H9 (cell line): ENCODE data around the gene CSF2. TPM values are rescaled to one million over a fixed set of nuclear protein-coding genes. Genes with fewer than 3 reads are reported as not detected.

ENCODE experiments used
- DNase-seq: peaks from one replicate; pipeline ENCODE4 v3.0.0-alpha.2; 2017
- H2AFZ ChIP-seq: one replicate; pipeline ENCODE4 v1.6.1; 2013; ENCODE audit warnings: mild to moderate bottlenecking, low read length, control low read depth, moderate library complexity
- H2AK5ac ChIP-seq: 2 replicates; pipeline ENCODE4 v1.6.1; 2013; ENCODE audit warnings: low read length, control low read depth, mixed read lengths; ENCODE audit not compliant: insufficient read length
- H2BK120ac ChIP-seq: one replicate; pipeline ENCODE4 v1.6.1; 2013; ENCODE audit warnings: low read depth, mild to moderate bottlenecking, low read length, control low read depth, inconsistent platforms; ENCODE audit not compliant: poor library complexity, severe bottlenecking
- H2BK12ac ChIP-seq: 2 replicates; pipeline ENCODE4 v1.6.1; 2013; ENCODE audit warnings: low read length, control low read depth, mixed read lengths, low read depth; ENCODE audit not compliant: insufficient read length
- H2BK15ac ChIP-seq: 2 replicates; pipeline ENCODE4 v1.6.1; 2013; ENCODE audit warnings: low read depth, low read length, control low read depth
- H2BK20ac ChIP-seq: one replicate; pipeline ENCODE4 v1.6.1; 2013; ENCODE audit warnings: low read depth, mild to moderate bottlenecking, low read length, control low read depth, inconsistent platforms; ENCODE audit not compliant: poor library complexity, severe bottlenecking
- H2BK5ac ChIP-seq: 2 replicates; pipeline ENCODE4 v1.6.1; 2013; ENCODE audit warnings: low read length, control low read depth, mixed read lengths; ENCODE audit not compliant: insufficient read length
- H3K14ac ChIP-seq: 2 replicates; pipeline ENCODE4 v1.6.1; 2013; ENCODE audit warnings: low read length, control low read depth; ENCODE audit not compliant: insufficient read depth
- H3K18ac ChIP-seq: 2 replicates; pipeline ENCODE4 v1.6.1; 2013; ENCODE audit warnings: low read depth, mild to moderate bottlenecking, mixed read lengths, low read length, control low read depth; ENCODE audit not compliant: insufficient read length
- H3K23ac ChIP-seq: 2 replicates; pipeline ENCODE4 v1.6.1; 2013; ENCODE audit warnings: low read length, control low read depth, mixed read lengths, low read depth; ENCODE audit not compliant: insufficient read length
- H3K23me2 ChIP-seq: 2 replicates; pipeline ENCODE4 v1.6.1; 2013; ENCODE audit warnings: low read depth, mild to moderate bottlenecking, mixed read lengths, low read length, control low read depth; ENCODE audit not compliant: insufficient read length, poor library complexity, severe bottlenecking
- H3K27ac ChIP-seq: 2 replicates; pipeline ENCODE4 v1.5.1; 2013; ENCODE audit warnings: low read length, control low read depth, mixed read lengths, low read depth; ENCODE audit not compliant: insufficient read length
- H3K27me3 ChIP-seq: 2 replicates; pipeline ENCODE4 v1.6.1; 2013; ENCODE audit warnings: low read length, control low read depth, inconsistent platforms; ENCODE audit not compliant: insufficient read depth
- H3K4ac ChIP-seq: 2 replicates; pipeline ENCODE4 v1.6.1; 2013; ENCODE audit warnings: low read depth, mild to moderate bottlenecking, control low read depth, inconsistent platforms, low read length, moderate library complexity
- H3K4me1 ChIP-seq: 2 replicates; pipeline ENCODE4 v1.6.1; 2013; ENCODE audit warnings: low read length, control low read depth, inconsistent platforms; ENCODE audit not compliant: insufficient read depth
- H3K4me2 ChIP-seq: 2 replicates; pipeline ENCODE4 v1.6.1; 2013; ENCODE audit warnings: low read length, control low read depth, mixed read lengths; ENCODE audit not compliant: insufficient read length, insufficient read depth
- H3K56ac ChIP-seq: 2 replicates; pipeline ENCODE4 v1.6.1; 2013; ENCODE audit warnings: low read depth, mild to moderate bottlenecking, mixed read lengths, low read length, control low read depth; ENCODE audit not compliant: insufficient read length
- H3K79me1 ChIP-seq: 2 replicates; pipeline ENCODE4 v1.6.1; 2013; ENCODE audit warnings: low read depth, mild to moderate bottlenecking, moderate library complexity, low read length, control low read depth, inconsistent platforms; ENCODE audit not compliant: insufficient read depth, poor library complexity, severe bottlenecking
- H3K79me2 ChIP-seq: 2 replicates; pipeline ENCODE4 v1.6.1; 2013; ENCODE audit warnings: low read length, control low read depth, inconsistent platforms; ENCODE audit not compliant: insufficient read depth
- H3K9ac ChIP-seq: 2 replicates; pipeline ENCODE4 v1.6.1; 2013; ENCODE audit warnings: low read length, control low read depth, mixed read lengths; ENCODE audit not compliant: insufficient read length; ENCODE audit errors: extremely low read depth
- H3K9me3 ChIP-seq: one replicate; pipeline ENCODE4 v1.6.1; 2013; ENCODE audit warnings: low read depth, low read length, inconsistent platforms; ENCODE audit not compliant: control insufficient read depth
- H3T11ph ChIP-seq: one replicate; pipeline ENCODE4 v1.6.1; 2013; ENCODE audit warnings: mild to moderate bottlenecking, low read length, control low read depth, inconsistent platforms
- H4K20me1 ChIP-seq: one replicate; pipeline ENCODE4 v1.6.1; 2013; ENCODE audit not compliant: control insufficient read depth, insufficient read length, insufficient read depth
- H4K5ac ChIP-seq: 2 replicates; pipeline ENCODE4 v1.6.1; 2013; ENCODE audit warnings: low read depth, mild to moderate bottlenecking, mixed read lengths, low read length, control low read depth; ENCODE audit not compliant: insufficient read length
- H4K8ac ChIP-seq: replicated peaks from 2 replicates; pipeline ENCODE4 v1.6.1; 2013; ENCODE audit warnings: low read length, control low read depth, mixed read lengths, low read depth; ENCODE audit not compliant: insufficient read length
- H4K91ac ChIP-seq: 2 replicates; pipeline ENCODE4 v1.6.1; 2013; ENCODE audit warnings: low read depth, mild to moderate bottlenecking, moderate library complexity, mixed read lengths, low read length, control low read depth; ENCODE audit not compliant: insufficient read length
- H3K27ac Mint-ChIP-seq, 3 experiments: 2 replicates in 2 of 3; 3 replicates in 1 of 3; pipeline ENCODE4 v1.8.0; 2020 to 2021; ENCODE audit warnings: mixed read lengths in 3 of 3, mild to moderate bottlenecking in 1 of 3, moderate library complexity in 1 of 3
- H3K27me3 Mint-ChIP-seq: 2 replicates; pipeline ENCODE4 v1.8.0; 2021; ENCODE audit warnings: low read depth, mild to moderate bottlenecking, moderate library complexity, mixed read lengths
- H3K36me3 Mint-ChIP-seq, 3 experiments: 2 replicates in 2 of 3; 3 replicates in 1 of 3; pipeline ENCODE4 v1.8.0; 2020 to 2021; ENCODE audit warnings: low read depth in 3 of 3, mixed read lengths in 3 of 3; ENCODE audit not compliant: insufficient read depth in 1 of 3
- H3K4me1 Mint-ChIP-seq, 2 experiments: 2 replicates each; pipeline ENCODE4 v1.8.0; 2020; ENCODE audit warnings: mixed read lengths in 2 of 2
- H3K4me3 Mint-ChIP-seq, 2 experiments: 2 replicates in 1 of 2; 3 replicates in 1 of 2; pipeline ENCODE4 v1.8.0; 2020 to 2021; ENCODE audit warnings: mild to moderate bottlenecking in 2 of 2, mixed read lengths in 2 of 2, moderate library complexity in 1 of 2
- H3K9me3 Mint-ChIP-seq, 2 experiments: 2 replicates in 1 of 2; 3 replicates in 1 of 2; pipeline ENCODE4 v1.8.0; 2020; ENCODE audit warnings: mild to moderate bottlenecking in 2 of 2, mixed read lengths in 2 of 2, moderate library complexity in 1 of 2
- WGBS: extraction: QIAGEN DNeasy Blood & Tissue Kit; methylation state at CpG from one replicate; pipeline ENCODE4 v1.1.7; 2013; ENCODE audit warnings: missing lambda C conversion rate, low lambda C conversion rate, mixed read lengths; ENCODE audit not compliant: insufficient read length; ENCODE audit errors: extremely low coverage; 5-methylcytosine and 5-hydroxymethylcytosine counted together
- total RNA-seq: library from RNA; stranded (reverse); gene quantifications from 2 replicates; pipeline ENCODE4 v1.2.1, GENCODE V29; 2021
- TF ChIP-seq, protein P1 (sequence below): fragments of 200-600 bp; sonication (generic); conservative IDR thresholded peaks from 3 replicates; pipeline ENCODE4 v1.8.0; 2021; ENCODE audit warnings: antibody characterized with exemption, mild to moderate bottlenecking

CSF2 gene
- total RNA-seq, 1 experiment from 2014 or later: not detected

DNA sequence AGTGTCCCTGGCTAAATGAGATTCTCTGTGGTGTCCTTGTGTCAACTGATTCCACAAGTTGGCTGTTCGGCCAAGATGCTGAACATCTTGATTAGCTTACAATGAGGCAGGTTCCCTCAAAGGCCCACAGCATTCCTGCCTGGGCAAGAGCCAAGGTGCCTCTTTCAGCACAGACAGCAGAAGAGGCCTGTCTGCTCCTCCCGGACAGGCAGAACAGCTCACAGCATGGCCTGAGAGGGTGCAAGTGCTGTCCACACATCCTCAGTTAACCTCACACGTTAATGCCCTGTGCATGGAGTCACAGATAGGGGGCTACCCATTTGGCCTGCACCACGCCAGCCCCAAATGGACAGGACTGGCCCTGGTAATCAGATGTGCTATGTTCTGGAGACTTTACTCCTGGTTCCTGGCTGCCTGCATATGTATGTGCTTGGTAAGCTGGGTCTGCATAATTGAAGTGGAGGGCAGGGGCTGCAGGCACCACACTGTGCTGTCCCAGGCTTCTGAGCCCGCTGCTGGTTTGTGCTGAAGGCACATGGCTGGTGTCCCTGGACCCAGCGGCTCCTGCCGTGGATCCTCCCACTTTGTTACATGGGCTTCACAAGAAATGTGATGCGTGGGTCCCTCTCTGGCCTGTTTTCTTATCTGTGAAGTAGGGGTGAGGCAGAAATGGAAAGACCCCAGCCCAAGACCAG, 8.9 kb downstream of the CSF2 start:
- H3K27me3 ChIP-seq: no peaks in the 10 kb centered on the region
- WGBS: no CpG with 5 or more reads among the region's 8 CpGs
- H3K27me3 Mint-ChIP-seq: 0 out of 2 replicates have a peak, but pooled peaks cover 3% of the 10 kb centered on the region

More for the DNA sequence above, 8.9 kb downstream of the CSF2 start:
- no peaks in the 10 kb centered on the region for H3K9me3 ChIP-seq
- H4K8ac ChIP-seq: no peak overlapping the region
- Mint-ChIP-seq H3K4me1 (no peaks in the 10 kb centered on the region), H3K4me3 (no peak overlapping the region), H3K9me3 (no peaks in the 10 kb centered on the region; a peak in 1 of 5 replicates), H3K27ac (no peak overlapping the region; a peak in 1 of 7 replicates), H3K36me3 (no peaks in the 10 kb centered on the region)
- no peak overlapping the region for H2AFZ ChIP-seq
- no peaks in the 10 kb centered on the region for H4K20me1 ChIP-seq
- H3K18ac ChIP-seq: no peak overlapping the region
- H3K4me2 ChIP-seq: no peak overlapping the region
- H2BK120ac ChIP-seq: no peak overlapping the region
- H3K27ac ChIP-seq: no peak overlapping the region
- no peak overlapping the region for H2AK5ac ChIP-seq
- no peak overlapping the region for H2BK20ac ChIP-seq
- no peaks in the 10 kb centered on the region for H3K79me2 ChIP-seq
- H2BK12ac ChIP-seq: no peak overlapping the region
- H3K4ac ChIP-seq: no peak overlapping the region
- H3K23ac ChIP-seq: no peak overlapping the region
- no peaks in the 10 kb centered on the region for H3K79me1 ChIP-seq
- H2BK15ac ChIP-seq: no peak overlapping the region
- H3K9ac ChIP-seq: no peak overlapping the region
- no peak overlapping the region for H2BK5ac ChIP-seq
- no peak for DNase-seq
- H3T11ph ChIP-seq: no peak overlapping the region
- H4K91ac ChIP-seq: no peak overlapping the region
- H3K14ac ChIP-seq: no peak overlapping the region
- no peaks in the 10 kb centered on the region for H3K4me1 ChIP-seq
- no peaks in the 10 kb centered on the region for H3K23me2 ChIP-seq
- no peak overlapping the region for H3K56ac ChIP-seq
- TF ChIP-seq, protein P1, sequence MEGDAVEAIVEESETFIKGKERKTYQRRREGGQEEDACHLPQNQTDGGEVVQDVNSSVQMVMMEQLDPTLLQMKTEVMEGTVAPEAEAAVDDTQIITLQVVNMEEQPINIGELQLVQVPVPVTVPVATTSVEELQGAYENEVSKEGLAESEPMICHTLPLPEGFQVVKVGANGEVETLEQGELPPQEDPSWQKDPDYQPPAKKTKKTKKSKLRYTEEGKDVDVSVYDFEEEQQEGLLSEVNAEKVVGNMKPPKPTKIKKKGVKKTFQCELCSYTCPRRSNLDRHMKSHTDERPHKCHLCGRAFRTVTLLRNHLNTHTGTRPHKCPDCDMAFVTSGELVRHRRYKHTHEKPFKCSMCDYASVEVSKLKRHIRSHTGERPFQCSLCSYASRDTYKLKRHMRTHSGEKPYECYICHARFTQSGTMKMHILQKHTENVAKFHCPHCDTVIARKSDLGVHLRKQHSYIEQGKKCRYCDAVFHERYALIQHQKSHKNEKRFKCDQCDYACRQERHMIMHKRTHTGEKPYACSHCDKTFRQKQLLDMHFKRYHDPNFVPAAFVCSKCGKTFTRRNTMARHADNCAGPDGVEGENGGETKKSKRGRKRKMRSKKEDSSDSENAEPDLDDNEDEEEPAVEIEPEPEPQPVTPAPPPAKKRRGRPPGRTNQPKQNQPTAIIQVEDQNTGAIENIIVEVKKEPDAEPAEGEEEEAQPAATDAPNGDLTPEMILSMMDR: no peak
- H4K5ac ChIP-seq: no peak overlapping the region
